Natural killer cell (primary cell): Measurements from ENCODE around the gene HOXB6. TPM values are rescaled to one million over a fixed set of nuclear protein-coding genes. Genes with fewer than 3 reads are reported as not detected.

Experiments used
- ATAC-seq, 3 donors: fragments of 150-1000 bp in 2 of 3; fragments of 200-7000 bp in 1 of 3; cut with Tn5 transposase; 1 replicate in 1 of 3; 2 replicates in 2 of 3; pipeline ENCODE4 v1.10.0; 2021; ENCODE audit warnings: mild to moderate bottlenecking in 2 of 3, moderate library complexity in 2 of 3
- DNase-seq, 2 donors: peaks; one replicate each; pipeline versions ENCODE4 v3.0.0 to v3.0.0-alpha.2; 2013 to 2021; ENCODE audit warnings: mixed read lengths in 1 of 2
- H3K27ac ChIP-seq: one replicate; pipeline ENCODE4 v1.5.1; 2013; ENCODE audit warnings: mild to moderate bottlenecking, low read length
- H3K27me3 ChIP-seq: one replicate; pipeline ENCODE4 v1.6.1; 2013; ENCODE audit warnings: low read length; ENCODE audit not compliant: control insufficient read depth, insufficient read depth
- H3K36me3 ChIP-seq: one replicate; pipeline ENCODE4 v1.6.1; 2013; ENCODE audit warnings: low read length; ENCODE audit not compliant: control insufficient read depth, insufficient read depth
- H3K4me1 ChIP-seq: one replicate; pipeline ENCODE4 v1.6.1; 2013; ENCODE audit warnings: low read length; ENCODE audit not compliant: control insufficient read depth, insufficient read depth
- H3K4me3 ChIP-seq: one replicate; pipeline ENCODE4 v1.5.1; 2013; ENCODE audit warnings: low read length
- H3K9me3 ChIP-seq: one replicate; pipeline ENCODE4 v1.6.1; 2013; ENCODE audit warnings: low read length; ENCODE audit not compliant: control insufficient read depth, insufficient read depth
- H3K27ac Mint-ChIP-seq, 2 donors: one replicate each; pipeline ENCODE4 v1.8.0; 2022; ENCODE audit warnings: mild to moderate bottlenecking in 2 of 2, mixed read lengths in 2 of 2, moderate library complexity in 1 of 2
- H3K27me3 Mint-ChIP-seq, 2 donors: one replicate each; pipeline ENCODE4 v1.8.0; 2022; ENCODE audit warnings: low read depth in 2 of 2, mixed read lengths in 2 of 2
- H3K36me3 Mint-ChIP-seq: one replicate; pipeline ENCODE4 v1.8.0; 2022; ENCODE audit warnings: mixed read lengths
- H3K4me1 Mint-ChIP-seq, 2 donors: one replicate each; pipeline ENCODE4 v1.8.0; 2022; ENCODE audit warnings: mixed read lengths in 2 of 2
- H3K4me3 Mint-ChIP-seq: one replicate; pipeline ENCODE4 v1.8.0; 2022; ENCODE audit warnings: mild to moderate bottlenecking, moderate library complexity, mixed read lengths
- H3K9me3 Mint-ChIP-seq, 2 donors: one replicate each; pipeline ENCODE4 v1.8.0; 2022; ENCODE audit warnings: mixed read lengths in 2 of 2
- WGBS: methylation state at CpG from one replicate; pipeline ENCODE4 v1.1.7; 2013; ENCODE audit warnings: missing lambda C conversion rate; ENCODE audit not compliant: insufficient coverage; 5-methylcytosine and 5-hydroxymethylcytosine counted together
- intact Hi-C: fragments of 100-400 bp; cut with micrococcal nuclease; formaldehyde crosslinking; loops from one replicate; pipeline ENCODE4 v1.14.2; 2022
- total RNA-seq, 4 donors: library from RNA; stranded (reverse); fragments of 120-200 nt in 1 of 4; gene quantifications; one replicate each; pipeline versions ENCODE4 v1.2.3 to v1.2.4, GENCODE V29; 2013 to 2022
- TF ChIP-seq, protein P1 (sequence below): fragments of 200-600 bp; IDR thresholded peaks from one replicate; pipeline ENCODE4 v1.8.0; 2022; ENCODE audit warnings: antibody characterized with exemption

HOXB6 gene
- total RNA-seq, 3 donors from 2014 or later (not counting 1 experiment from before 2014, with no cell fraction given) = not detected

DNA sequence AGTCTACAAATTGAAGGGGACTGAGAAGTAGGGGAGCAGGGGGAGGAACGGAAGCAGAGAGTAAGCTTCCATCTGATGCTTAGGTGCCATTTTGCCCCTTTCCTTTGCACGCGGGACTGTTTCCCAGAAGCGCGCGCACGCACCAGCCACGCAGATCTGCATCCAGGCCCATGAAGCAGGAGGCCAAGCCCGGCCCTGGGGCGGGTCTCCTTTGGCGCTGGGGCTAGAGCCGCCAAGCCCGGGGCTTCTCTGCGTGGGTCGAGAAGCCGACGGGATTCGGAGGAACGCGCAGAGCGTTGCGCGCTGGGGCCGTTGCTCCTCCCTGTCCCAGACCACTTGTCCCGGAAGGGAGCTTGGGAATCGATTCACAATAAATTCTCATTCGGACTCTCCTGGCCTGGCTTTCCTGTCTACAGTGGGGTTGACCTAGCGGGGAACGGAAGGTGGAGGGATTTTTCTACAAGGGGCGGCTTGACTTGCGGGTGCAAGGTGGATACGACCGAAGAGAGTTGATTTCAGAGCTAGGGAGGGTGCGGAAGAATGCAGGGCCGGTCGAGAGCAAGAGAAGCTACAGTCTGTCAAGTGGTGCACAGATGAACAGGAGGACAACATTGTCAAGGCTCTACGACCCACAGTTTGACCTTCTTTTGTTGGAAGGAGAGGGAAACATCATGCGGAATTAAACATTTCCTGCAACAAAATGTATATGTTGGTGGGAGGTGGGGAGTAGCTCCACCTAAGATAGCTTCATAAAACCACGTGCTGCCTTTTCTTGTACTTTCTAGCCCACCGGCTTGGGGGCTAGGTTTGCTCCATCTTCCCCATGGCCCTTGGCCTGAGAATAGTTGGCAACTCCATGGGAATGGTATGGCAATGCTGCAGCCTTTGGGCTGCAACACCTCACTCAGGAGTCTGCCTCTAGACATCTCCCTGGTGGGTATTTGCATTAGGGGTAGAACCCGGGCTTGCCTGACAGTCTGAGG, 16.9 kb upstream of the HOXB6 start:
- H3K36me3 Mint-ChIP-seq = peaks cover 6% of the 10 kb centered on the region
- DNase-seq (no peak), ATAC-seq (no peak)
- Histone ChIP-seq H3K36me3 (no peaks in the 10 kb centered on the region), H3K4me1 (peaks cover 37% of the 10 kb centered on the region), H3K27ac (no peak overlapping the region), H3K27me3 (peaks cover 75% of the 10 kb centered on the region), H3K9me3 (no peaks in the 10 kb centered on the region), H3K4me3 (no peak overlapping the region)
- H3K27ac Mint-ChIP-seq = no peak overlapping the region
- intact Hi-C loops = loop anchor here (5.0 kb wide), 1 partner anchor 539 kb away; no protein-coding TSS in a partner anchor
- H3K4me3 Mint-ChIP-seq = no peak overlapping the region
- no peaks in the 10 kb centered on the region for H3K9me3 Mint-ChIP-seq
- TF ChIP-seq, protein P1, sequence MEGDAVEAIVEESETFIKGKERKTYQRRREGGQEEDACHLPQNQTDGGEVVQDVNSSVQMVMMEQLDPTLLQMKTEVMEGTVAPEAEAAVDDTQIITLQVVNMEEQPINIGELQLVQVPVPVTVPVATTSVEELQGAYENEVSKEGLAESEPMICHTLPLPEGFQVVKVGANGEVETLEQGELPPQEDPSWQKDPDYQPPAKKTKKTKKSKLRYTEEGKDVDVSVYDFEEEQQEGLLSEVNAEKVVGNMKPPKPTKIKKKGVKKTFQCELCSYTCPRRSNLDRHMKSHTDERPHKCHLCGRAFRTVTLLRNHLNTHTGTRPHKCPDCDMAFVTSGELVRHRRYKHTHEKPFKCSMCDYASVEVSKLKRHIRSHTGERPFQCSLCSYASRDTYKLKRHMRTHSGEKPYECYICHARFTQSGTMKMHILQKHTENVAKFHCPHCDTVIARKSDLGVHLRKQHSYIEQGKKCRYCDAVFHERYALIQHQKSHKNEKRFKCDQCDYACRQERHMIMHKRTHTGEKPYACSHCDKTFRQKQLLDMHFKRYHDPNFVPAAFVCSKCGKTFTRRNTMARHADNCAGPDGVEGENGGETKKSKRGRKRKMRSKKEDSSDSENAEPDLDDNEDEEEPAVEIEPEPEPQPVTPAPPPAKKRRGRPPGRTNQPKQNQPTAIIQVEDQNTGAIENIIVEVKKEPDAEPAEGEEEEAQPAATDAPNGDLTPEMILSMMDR = no peak
- H3K27me3 Mint-ChIP-seq = peaks cover 80 to 81% of the 10 kb centered on the region in 2 donors
- 87% methylated on average over 41 of the region's 41 CpGs for WGBS
- peaks cover 24 to 39% of the 10 kb centered on the region in 2 donors for H3K4me1 Mint-ChIP-seq

GRCh38 chr17:48620461-48621139, 15.8 kb upstream of the HOXB6 start:
- H3K36me3 Mint-ChIP-seq = peaks cover 7% of the 10 kb centered on the region
- ATAC-seq (no peak), DNase-seq (no peak)
- H3K36me3 ChIP-seq = no peaks in the 10 kb centered on the region
- peaks cover 80 to 81% of the 10 kb centered on the region in 2 donors for H3K27me3 Mint-ChIP-seq
- no peak overlapping the region for H3K27ac ChIP-seq
- H3K4me3 ChIP-seq = no peak overlapping the region
- H3K4me1 ChIP-seq = peaks cover 28% of the 10 kb centered on the region
- H3K4me3 Mint-ChIP-seq = no peak overlapping the region
- H3K9me3 Mint-ChIP-seq = no peaks in the 10 kb centered on the region
- H3K9me3 ChIP-seq = no peaks in the 10 kb centered on the region
- TF ChIP-seq, protein P1 = no peak
- intact Hi-C loops = loop anchor here (5.0 kb wide), 1 partner anchor 538 kb away; no protein-coding TSS in a partner anchor
- 86% methylated on average over 6 of the region's 6 CpGs for WGBS
- peaks cover 81% of the 10 kb centered on the region for H3K27me3 ChIP-seq
- no peak overlapping the region for H3K27ac Mint-ChIP-seq
- H3K4me1 Mint-ChIP-seq = peaks cover 13 to 28% of the 10 kb centered on the region in 2 donors

DNA sequence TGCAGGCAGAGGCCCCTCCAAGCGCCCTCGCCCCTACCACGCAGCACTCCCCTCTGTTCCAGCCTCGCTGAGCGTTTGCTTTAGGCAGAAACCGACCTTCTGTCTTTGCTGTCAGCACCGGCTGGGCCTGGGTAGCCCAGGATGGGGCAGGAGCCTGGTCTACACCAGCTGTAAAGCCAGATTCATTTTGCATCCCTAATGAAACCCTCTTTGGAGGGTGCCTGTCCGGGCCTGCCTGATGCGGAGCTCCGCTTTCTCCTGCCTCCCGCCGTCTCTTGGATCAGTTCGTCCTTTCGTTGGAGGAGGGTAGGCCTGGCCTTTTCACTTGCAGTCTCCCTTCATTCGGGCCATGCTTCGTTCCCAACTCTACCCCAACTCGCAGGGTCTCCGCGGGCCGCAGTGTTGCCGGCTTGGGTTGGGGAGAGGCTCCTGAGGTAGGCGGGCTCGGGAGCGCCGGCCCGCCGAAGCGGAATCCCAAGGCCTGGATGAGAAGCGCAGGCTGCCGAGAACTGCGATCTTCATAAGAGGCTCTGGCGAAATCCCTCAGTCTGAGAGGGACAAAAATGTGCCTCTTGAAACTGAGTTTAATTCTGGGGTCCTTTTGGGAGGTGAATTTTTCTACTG, 15.2 kb upstream of the HOXB6 start:
- H3K4me3 Mint-ChIP-seq = peak overlapping the region; percentile 67
- intact Hi-C loops = loop anchor here (2.0 to 10.0 kb wide), 4 partner anchors 135 to 593 kb away; no protein-coding TSS in a partner anchor
- DNase-seq = no peak
- TF ChIP-seq, protein P1 = no peak
- peaks cover 7% of the 10 kb centered on the region for H3K36me3 Mint-ChIP-seq
- no peaks in the 10 kb centered on the region for H3K36me3 ChIP-seq
- H3K27ac ChIP-seq = no peak overlapping the region
- no peaks in the 10 kb centered on the region for H3K9me3 ChIP-seq
- H3K4me1 ChIP-seq = peaks cover 23% of the 10 kb centered on the region
- 87% methylated on average over 32 of the region's 32 CpGs for WGBS
- H3K27me3 ChIP-seq = peaks cover 82% of the 10 kb centered on the region
- H3K4me3 ChIP-seq = no peak overlapping the region
- peaks cover 12 to 29% of the 10 kb centered on the region in 2 donors for H3K4me1 Mint-ChIP-seq
- H3K9me3 Mint-ChIP-seq = no peaks in the 10 kb centered on the region
- ATAC-seq = no peak
- peaks cover 80 to 86% of the 10 kb centered on the region in 2 donors for H3K27me3 Mint-ChIP-seq
- peak overlapping the region in 1 of 2 donors; percentile 77 for H3K27ac Mint-ChIP-seq
